Measurements from ENCODE around the gene CEP57.
"Not testable (repeated sequence)": the region's sequence is repeated elsewhere in the genome, so short reads cannot be mapped to it uniquely, and the experiment has no call there.

The CEP57 gene

GRCh38 chr11:95800438-95800837 is 10.1 kb downstream of the CEP57 start:
- no peak for DNase-seq

- no peak for DNase-seq
Measured at GRCh38 chr11:95802806-95803205, 12.5 kb downstream of the CEP57 start.

- DNase-seq: no peak
Measured at GRCh38 chr11:95803973-95804372, 13.7 kb downstream of the CEP57 start.

- no peak for DNase-seq
Measured at GRCh38 chr11:95805869-95806268, 15.6 kb downstream of the CEP57 start.

GRCh38 chr11:95806464-95806863 is 16.2 kb downstream of the CEP57 start:
- DNase-seq: not testable (repeated sequence)

GRCh38 chr11:95811052-95811451 is 20.8 kb downstream of the CEP57 start:
- not testable (repeated sequence) for DNase-seq

- no peak for DNase-seq
Measured at GRCh38 chr11:95816037-95816436, 25.7 kb downstream of the CEP57 start.

GRCh38 chr11:95821640-95822039 is 31.3 kb downstream of the CEP57 start:
- DNase-seq: no peak

GRCh38 chr11:95827696-95828095 is 37.4 kb downstream of the CEP57 start:
- DNase-seq: no peak

- DNase-seq: no peak
Measured at GRCh38 chr11:95829580-95830259, 39.4 kb downstream of the CEP57 start.

GRCh38 chr11:95831198-95831883 is 41.0 kb downstream of the CEP57 start:
- no peak for DNase-seq

- DNase-seq: no peak
Measured at GRCh38 chr11:95832763-95833162, 42.5 kb downstream of the CEP57 start.

- DNase-seq: no peak
Measured at GRCh38 chr11:95833378-95833777, 43.1 kb downstream of the CEP57 start.

- no peak for DNase-seq
Measured at GRCh38 chr11:95835351-95835750, 45.1 kb downstream of the CEP57 start.

GRCh38 chr11:95835768-95836488 is 45.6 kb downstream of the CEP57 start:
- peak; percentile 78 for DNase-seq

- DNase-seq: no peak
Measured at GRCh38 chr11:95845167-95845566, 54.9 kb downstream of the CEP57 start.

GRCh38 chr11:95849087-95849825 is 59.0 kb downstream of the CEP57 start:
- DNase-seq: peak; percentile 69

- no peak for DNase-seq
Measured at GRCh38 chr11:95850137-95850536, 59.8 kb downstream of the CEP57 start.

- no peak for DNase-seq
Measured at GRCh38 chr11:95853138-95853537, 62.8 kb downstream of the CEP57 start.

- DNase-seq: no peak
Measured at GRCh38 chr11:95853862-95854261, 63.6 kb downstream of the CEP57 start.

- DNase-seq: not testable (repeated sequence)
Measured at GRCh38 chr11:95854362-95854761, 64.1 kb downstream of the CEP57 start.

- not testable (repeated sequence) for DNase-seq
Measured at GRCh38 chr11:95860024-95860423, 69.7 kb downstream of the CEP57 start.

- DNase-seq: no peak
Measured at GRCh38 chr11:95863486-95864140, 73.3 kb downstream of the CEP57 start.

All from midbrain (tissue), 1 donor.